ENCODE results near the gene PCDHGA3.
"Not testable (repeated sequence)": the region's sequence is repeated elsewhere in the genome, so short reads cannot be mapped to it uniquely, and the experiment has no call there.

GRCh38 chr5:141394401-141395187 lies 51.0 kb downstream of the PCDHGA3 start:
- TF ChIP-seq CTCF, EP300, POLR2A (IDR thresholded peaks at IDR 0.05): not testable (repeated sequence)
